Breast epithelium (tissue), 3 donors: ENCODE measurements around the gene MICA.

Source experiments
- CTCF ChIP-seq, 3 donors: fragments of 450-650 bp; IDR thresholded peaks; one replicate each; pipeline ENCODE4 v1.5.1; 2016 to 2017; ENCODE audit warnings: antibody characterized with exemption in 3 of 3, mild to moderate bottlenecking in 3 of 3, moderate library complexity in 3 of 3
- POLR2A ChIP-seq: fragments of 450-650 bp; IDR thresholded peaks from one replicate; pipeline ENCODE4 v1.6.1; 2016; ENCODE audit warnings: antibody characterized with exemption, mild to moderate bottlenecking, moderate library complexity
- POLR2AphosphoS5 ChIP-seq, 3 donors: sonication (generic); formaldehyde crosslinking; IDR thresholded peaks; one replicate each; pipeline ENCODE4 v1.6.1; 2017; ENCODE audit warnings: antibody characterized with exemption in 3 of 3

DNA sequence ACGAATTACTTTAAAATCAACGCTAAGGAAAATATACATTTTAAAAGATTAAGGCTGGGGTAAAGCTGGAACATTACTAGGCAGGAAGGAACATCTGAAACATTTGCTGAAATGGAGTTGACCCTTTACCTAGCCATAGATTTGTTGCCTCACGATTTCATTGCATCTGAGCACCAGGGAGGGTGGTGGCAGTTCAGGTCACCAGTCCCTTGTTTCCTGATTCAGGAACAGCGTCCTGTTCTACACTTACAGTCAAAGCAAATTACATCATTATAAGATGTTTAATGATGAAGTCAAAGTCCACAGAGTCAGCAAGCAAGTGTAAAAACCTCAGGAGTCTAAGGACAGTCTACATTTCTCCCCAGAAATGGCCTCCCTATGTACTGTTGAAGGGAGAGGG, 9.0 kb upstream of the MICA start:
- TF ChIP-seq CTCF (IDR thresholded peaks at IDR 0.05) (no peak), POLR2AphosphoS5 (IDR thresholded peaks at IDR 0.05) (no peak), POLR2A (no peak)
